Hepatocyte (in vitro differentiated cells): ENCODE results near the gene BPIFB6. TPM values are rescaled to one million over a fixed set of nuclear protein-coding genes. Genes with fewer than 3 reads are reported as not detected.

Experiments
- DNase-seq: peaks from one replicate; pipeline ENCODE4 v3.0.0-alpha.2; 2016; ENCODE audit warnings: low spot score
- H2AFZ ChIP-seq: fragments of 200-600 bp; sonication (generic); 2 replicates; pipeline ENCODE4 v1.6.0; 2016; ENCODE audit warnings: antibody characterized with exemption, mild to moderate bottlenecking
- H3K27ac ChIP-seq: fragments of 200-600 bp; sonication (generic); 2 replicates; pipeline ENCODE4 v1.5.1; 2016; ENCODE audit warnings: mild to moderate bottlenecking
- H3K27me3 ChIP-seq: fragments of 200-600 bp; sonication (generic); 2 replicates; pipeline ENCODE4 v1.6.1; 2016
- H3K36me3 ChIP-seq: fragments of 200-600 bp; sonication (generic); replicated peaks from 2 replicates; pipeline ENCODE4 v1.5.1; 2016; ENCODE audit warnings: low read depth; ENCODE audit not compliant: insufficient read depth
- H3K4me1 ChIP-seq: fragments of 200-600 bp; sonication (generic); 2 replicates; pipeline ENCODE4 v1.5.1; 2016; ENCODE audit warnings: mild to moderate bottlenecking, moderate library complexity; ENCODE audit not compliant: insufficient read depth
- H3K4me2 ChIP-seq: fragments of 200-600 bp; sonication (generic); 2 replicates; pipeline ENCODE4 v1.6.0; 2016
- H3K4me3 ChIP-seq: fragments of 200-600 bp; sonication (generic); 2 replicates; pipeline ENCODE4 v1.5.1; 2016; ENCODE audit warnings: mild to moderate bottlenecking
- H3K79me2 ChIP-seq: fragments of 200-600 bp; sonication (generic); 2 replicates; pipeline ENCODE4 v1.6.0; 2017; ENCODE audit warnings: mild to moderate bottlenecking
- H3K9me2 ChIP-seq: fragments of 200-600 bp; sonication (generic); replicated peaks from 2 replicates; pipeline ENCODE4 v1.6.0; 2017; ENCODE audit warnings: mild to moderate bottlenecking; ENCODE audit not compliant: insufficient read depth
- H3K9me3 ChIP-seq: fragments of 200-600 bp; sonication (generic); 2 replicates; pipeline ENCODE4 v1.5.1; 2016; ENCODE audit warnings: low read depth, mild to moderate bottlenecking
- H4K20me1 ChIP-seq: fragments of 200-600 bp; sonication (generic); 2 replicates; pipeline ENCODE4 v1.6.0; 2016; ENCODE audit warnings: mild to moderate bottlenecking; ENCODE audit not compliant: insufficient read depth, poor library complexity, severe bottlenecking
- EZH2 ChIP-seq: fragments of 200-600 bp; sonication (generic); IDR thresholded peaks from 2 replicates; pipeline ENCODE4 v1.6.1; 2016; ENCODE audit warnings: antibody characterized with exemption, mild to moderate bottlenecking, borderline replicate concordance
- EZH2phosphoT487 ChIP-seq: fragments of 200-600 bp; sonication (generic); IDR thresholded peaks from one replicate; pipeline ENCODE4 v1.6.1; 2018; ENCODE audit warnings: antibody characterized with exemption, mild to moderate bottlenecking, low read depth, moderate library complexity; ENCODE audit not compliant: unreplicated experiment, severe bottlenecking
- WGBS: methylation state at CpG from one replicate; pipeline ENCODE4 v1.1.6; 2016; ENCODE audit warnings: low lambda C conversion rate; ENCODE audit errors: missing lambda C conversion rate; 5-methylcytosine and 5-hydroxymethylcytosine counted together
- polyA plus RNA-seq: library from polyadenylated mRNA; unstranded; fragments of >200 nt; fragmentation: Nextera tagmentation; extraction: Ambion mirVana; gene quantifications from 2 replicates; pipeline ENCODE4 v1.2.1, GENCODE V29; 2016
- total RNA-seq: library from RNA; depleted of rRNA; stranded (reverse); fragments of >200 nt; gene quantifications from 2 replicates; pipeline ENCODE4 v1.2.3, GENCODE V29; 2014
- TF ChIP-seq, protein P1 (sequence below): fragments of 200-600 bp; sonication (generic); IDR thresholded peaks from 2 replicates; pipeline ENCODE4 v1.5.1; 2016; ENCODE audit warnings: antibody characterized with exemption, mild to moderate bottlenecking; ENCODE audit not compliant: poor library complexity

The BPIFB6 gene
- total and polyA plus RNA-seq, 2 experiments from 2014 or later = not detected

DNA sequence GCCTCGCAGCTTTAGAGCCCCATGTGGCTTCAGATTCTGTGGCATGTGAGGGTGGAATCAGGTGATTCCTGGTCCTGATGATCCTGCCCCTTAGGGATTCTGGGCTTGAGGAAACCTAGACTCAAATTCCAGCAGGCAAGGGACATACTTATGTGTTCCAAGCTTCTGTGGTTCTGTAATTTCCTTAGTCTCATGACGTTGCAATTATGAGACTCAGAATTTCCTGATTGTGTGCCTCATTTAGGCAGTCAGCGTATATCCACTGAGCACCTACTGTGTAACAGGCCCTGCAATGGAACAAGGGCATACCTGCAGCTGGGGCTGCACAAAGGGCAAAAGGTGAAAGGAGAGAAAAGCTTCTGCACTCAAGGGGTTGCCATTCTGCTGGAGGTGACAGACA lies 36.4 kb downstream of the BPIFB6 start:
- peaks cover 15% of the 10 kb centered on the region for H3K27me3 ChIP-seq
- no peak overlapping the region for H3K4me3 ChIP-seq
- H4K20me1 ChIP-seq = no peaks in the 10 kb centered on the region
- H3K36me3 ChIP-seq = no peaks in the 10 kb centered on the region
- no peak overlapping the region for H3K27ac ChIP-seq
- WGBS = 89% methylated on average over 3 of the region's 3 CpGs
- no peaks in the 10 kb centered on the region for H3K9me3 ChIP-seq
- H3K4me1 ChIP-seq = no peaks in the 10 kb centered on the region
- no peaks in the 10 kb centered on the region for H3K79me2 ChIP-seq
- TF ChIP-seq EZH2phosphoT487 (no peak), EZH2 (no peak)
- TF ChIP-seq, protein P1, sequence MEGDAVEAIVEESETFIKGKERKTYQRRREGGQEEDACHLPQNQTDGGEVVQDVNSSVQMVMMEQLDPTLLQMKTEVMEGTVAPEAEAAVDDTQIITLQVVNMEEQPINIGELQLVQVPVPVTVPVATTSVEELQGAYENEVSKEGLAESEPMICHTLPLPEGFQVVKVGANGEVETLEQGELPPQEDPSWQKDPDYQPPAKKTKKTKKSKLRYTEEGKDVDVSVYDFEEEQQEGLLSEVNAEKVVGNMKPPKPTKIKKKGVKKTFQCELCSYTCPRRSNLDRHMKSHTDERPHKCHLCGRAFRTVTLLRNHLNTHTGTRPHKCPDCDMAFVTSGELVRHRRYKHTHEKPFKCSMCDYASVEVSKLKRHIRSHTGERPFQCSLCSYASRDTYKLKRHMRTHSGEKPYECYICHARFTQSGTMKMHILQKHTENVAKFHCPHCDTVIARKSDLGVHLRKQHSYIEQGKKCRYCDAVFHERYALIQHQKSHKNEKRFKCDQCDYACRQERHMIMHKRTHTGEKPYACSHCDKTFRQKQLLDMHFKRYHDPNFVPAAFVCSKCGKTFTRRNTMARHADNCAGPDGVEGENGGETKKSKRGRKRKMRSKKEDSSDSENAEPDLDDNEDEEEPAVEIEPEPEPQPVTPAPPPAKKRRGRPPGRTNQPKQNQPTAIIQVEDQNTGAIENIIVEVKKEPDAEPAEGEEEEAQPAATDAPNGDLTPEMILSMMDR = no peak
- no peaks in the 10 kb centered on the region for H3K9me2 ChIP-seq
- H2AFZ ChIP-seq = no peak overlapping the region
- no peak for DNase-seq
- H3K4me2 ChIP-seq = no peak overlapping the region

DNA sequence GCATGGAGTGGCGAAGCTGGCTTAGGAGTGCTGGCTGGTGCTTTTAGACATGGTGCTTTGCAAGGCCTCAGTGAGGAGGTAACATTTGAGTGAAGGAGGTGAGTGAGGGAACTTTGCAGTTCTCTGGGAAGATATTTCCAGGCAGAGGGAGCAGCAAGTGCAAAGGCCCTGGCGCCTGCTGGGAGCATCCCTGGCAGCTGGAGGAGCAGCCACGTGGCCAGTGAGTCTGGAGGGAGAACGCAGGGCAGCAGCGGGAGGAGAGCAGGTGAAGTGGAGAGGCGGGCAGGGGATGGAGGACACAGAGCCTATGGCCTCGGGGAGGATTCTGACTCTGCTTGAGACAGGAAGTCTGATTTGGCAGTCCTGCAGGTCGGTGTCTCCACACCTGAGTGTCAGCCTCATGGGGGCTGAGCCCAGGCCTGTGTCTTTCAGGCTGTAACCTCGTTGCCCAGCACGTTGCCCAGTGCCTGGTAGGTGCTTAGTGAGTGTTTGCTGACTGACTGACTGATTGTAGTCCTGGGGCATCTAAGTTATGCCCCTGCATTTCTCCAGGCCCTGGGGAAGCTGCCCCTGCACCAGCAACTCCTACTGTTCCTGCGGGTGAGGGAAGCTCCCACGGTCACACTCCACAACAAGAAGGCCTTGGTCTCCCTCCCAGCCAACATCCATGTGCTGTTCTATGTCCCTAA lies 36.9 kb downstream of the BPIFB6 start:
- no peaks in the 10 kb centered on the region for H3K4me1 ChIP-seq
- H2AFZ ChIP-seq = no peak overlapping the region
- H3K27me3 ChIP-seq = peaks cover 17% of the 10 kb centered on the region
- no peak for DNase-seq
- no peaks in the 10 kb centered on the region for H3K79me2 ChIP-seq
- H3K36me3 ChIP-seq = no peaks in the 10 kb centered on the region
- no peak overlapping the region for H3K4me3 ChIP-seq
- H3K4me2 ChIP-seq = no peak overlapping the region
- no peaks in the 10 kb centered on the region for H4K20me1 ChIP-seq
- H3K9me2 ChIP-seq = no peaks in the 10 kb centered on the region
- no peak for TF ChIP-seq EZH2
- TF ChIP-seq, protein P1 = no peak
- TF ChIP-seq EZH2phosphoT487 = no peak
- 82% methylated on average over 12 of the region's 12 CpGs for WGBS
- H3K27ac ChIP-seq = no peak overlapping the region
- H3K9me3 ChIP-seq = no peaks in the 10 kb centered on the region

DNA sequence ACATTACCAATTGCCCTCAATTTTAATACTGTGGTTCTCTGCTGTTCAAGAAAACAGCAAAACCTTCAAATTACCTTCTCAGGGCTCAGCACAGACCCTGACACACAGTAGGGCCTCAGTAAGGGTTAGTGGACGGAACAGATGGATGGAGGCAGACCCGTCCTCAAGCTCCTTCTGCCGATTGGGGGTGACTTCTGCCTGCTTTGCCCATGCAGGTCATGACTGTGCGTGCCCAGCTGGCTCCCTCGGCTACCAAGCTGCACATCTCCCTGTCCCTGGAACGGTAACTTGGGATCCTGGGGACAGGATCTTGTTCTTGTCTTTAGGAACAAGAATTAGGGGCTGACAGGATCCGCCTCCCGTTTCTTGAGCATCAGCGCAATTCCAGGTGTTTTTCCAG lies 38.2 kb downstream of the BPIFB6 start:
- H4K20me1 ChIP-seq = no peaks in the 10 kb centered on the region
- H3K27ac ChIP-seq = no peak overlapping the region
- TF ChIP-seq EZH2 (no peak), EZH2phosphoT487 (no peak)
- TF ChIP-seq, protein P1 = no peak
- WGBS = 88% methylated on average over 9 of the region's 9 CpGs
- no peaks in the 10 kb centered on the region for H3K79me2 ChIP-seq
- no peaks in the 10 kb centered on the region for H3K9me2 ChIP-seq
- no peaks in the 10 kb centered on the region for H3K4me1 ChIP-seq
- H3K9me3 ChIP-seq = no peaks in the 10 kb centered on the region
- no peak overlapping the region for H3K4me3 ChIP-seq
- no peak overlapping the region for H3K4me2 ChIP-seq
- no peaks in the 10 kb centered on the region for H3K36me3 ChIP-seq
- H2AFZ ChIP-seq = no peak overlapping the region
- H3K27me3 ChIP-seq = peaks cover 25% of the 10 kb centered on the region
- DNase-seq = no peak
